IMR-90 (cell line): Measurements from ENCODE around the gene IARS2. TPM values are rescaled to one million over a fixed set of nuclear protein-coding genes. Genes with fewer than 3 reads are reported as not detected.

Source experiments
- ATAC-seq: fragments of 200-7000 bp; cut with Tn5 transposase; 2 replicates; pipeline ENCODE4 v1.9.1; 2020; ENCODE audit warnings: low read depth, mild to moderate bottlenecking, moderate library complexity
- BruUV-seq: library from RNA; stranded (reverse); fragments of 400-500 nt; replicated peaks from 2 replicates; lab custom pipeline; 2021; lab: Mats Ljungman, UMichigan
- CTCF ChIA-PET: fragments of 300-600 bp; formaldehyde crosslinking; extraction: SDS; loops from one replicate; lab custom pipeline; 2021; ENCODE audit warnings: antibody characterized with exemption; lab: Yijun Ruan, JAX
- POLR2A ChIA-PET: fragments of 300-600 bp; sonication (Branson Sonifier 250); formaldehyde crosslinking; loops from one replicate; lab custom pipeline; 2022; ENCODE audit warnings: antibody characterized with exemption; ENCODE audit not compliant: unreplicated experiment; lab: Charles Lee
- DNase-seq: peaks from one replicate; pipeline ENCODE4 v3.0.0; 2013
- H2AFZ ChIP-seq: replicated peaks from 2 replicates; pipeline ENCODE3; 2013; ENCODE audit warnings: low read length, mild to moderate bottlenecking; ENCODE audit not compliant: poor library complexity
- H2AK5ac ChIP-seq: 2 replicates; pipeline ENCODE4 v1.6.1; 2013; ENCODE audit warnings: low read depth, low read length, inconsistent platforms
- H2AK9ac ChIP-seq: replicated peaks from 2 replicates; pipeline ENCODE3; 2013; ENCODE audit warnings: mild to moderate bottlenecking, low read depth, low read length, moderate library complexity; ENCODE audit not compliant: poor library complexity
- H2BK120ac ChIP-seq: 2 replicates; pipeline ENCODE4 v1.6.1; 2013; ENCODE audit warnings: low read depth, low read length, inconsistent platforms
- H2BK15ac ChIP-seq: 3 replicates; pipeline ENCODE4 v1.6.1; 2013; ENCODE audit warnings: low read depth, low read length, inconsistent platforms
- H2BK20ac ChIP-seq: 2 replicates; pipeline ENCODE4 v1.6.1; 2013; ENCODE audit warnings: low read depth, mild to moderate bottlenecking, inconsistent platforms, low read length, moderate library complexity
- H2BK5ac ChIP-seq: 2 replicates; pipeline ENCODE4 v1.6.1; 2013; ENCODE audit warnings: mild to moderate bottlenecking, low read depth, low read length, inconsistent platforms; ENCODE audit not compliant: poor library complexity, severe bottlenecking
- H3K14ac ChIP-seq: replicated peaks from 2 replicates; pipeline ENCODE4 v1.6.1; 2013; ENCODE audit warnings: low read depth, low read length, inconsistent platforms
- H3K18ac ChIP-seq: 2 replicates; pipeline ENCODE4 v1.6.1; 2013; ENCODE audit warnings: low read depth, low read length, control low read depth
- H3K23ac ChIP-seq: 2 replicates; pipeline ENCODE4 v1.6.1; 2013; ENCODE audit warnings: low read depth, low read length, inconsistent platforms
- H3K27ac ChIP-seq: 2 replicates; pipeline ENCODE4 v1.5.1; 2013; ENCODE audit warnings: mild to moderate bottlenecking, control low read depth, low read length; ENCODE audit not compliant: insufficient read depth
- H3K27me3 ChIP-seq: 2 replicates; pipeline ENCODE4 v1.6.1; 2013; ENCODE audit warnings: low read length; ENCODE audit not compliant: control insufficient read depth, insufficient read depth
- H3K36me3 ChIP-seq: 2 replicates; pipeline ENCODE4 v1.6.1; 2013; ENCODE audit warnings: low read length, mixed read lengths; ENCODE audit not compliant: control insufficient read depth, insufficient read depth
- H3K4ac ChIP-seq: 2 replicates; pipeline ENCODE4 v1.6.1; 2013; ENCODE audit warnings: low read depth, low read length, inconsistent platforms
- H3K4me1 ChIP-seq: 2 replicates; pipeline ENCODE4 v1.6.1; 2013; ENCODE audit warnings: low read length, mixed read lengths; ENCODE audit not compliant: control insufficient read depth, insufficient read depth
- H3K4me2 ChIP-seq: 2 replicates; pipeline ENCODE4 v1.6.1; 2013; ENCODE audit warnings: low read depth, mild to moderate bottlenecking, control low read depth, low read length, moderate library complexity
- H3K4me3 ChIP-seq: 2 replicates; pipeline ENCODE4 v1.5.1; 2013; ENCODE audit warnings: low read depth, mild to moderate bottlenecking, control low read depth, low read length, moderate library complexity; ENCODE audit not compliant: insufficient read depth
- H3K56ac ChIP-seq: 2 replicates; pipeline ENCODE4 v1.6.1; 2013; ENCODE audit warnings: low read length, inconsistent platforms; ENCODE audit not compliant: insufficient read depth; ENCODE audit errors: extremely low read depth
- H3K79me1 ChIP-seq, 2 experiments: 2 replicates each; pipeline ENCODE4 v1.6.1; 2013; ENCODE audit warnings: low read length in 2 of 2, inconsistent platforms in 1 of 2, low read depth in 1 of 2
- H3K9ac ChIP-seq: 2 replicates; pipeline ENCODE4 v1.6.1; 2013; ENCODE audit warnings: low read depth, low read length, control low read depth
- H3K9me1 ChIP-seq: 2 replicates; pipeline ENCODE4 v1.6.1; 2013; ENCODE audit warnings: low read length, inconsistent platforms; ENCODE audit not compliant: insufficient read depth
- H3K9me3 ChIP-seq: 2 replicates; pipeline ENCODE4 v1.6.1; 2013; ENCODE audit warnings: low read length; ENCODE audit not compliant: control insufficient read depth, insufficient read depth
- H4K20me1 ChIP-seq: 2 replicates; pipeline ENCODE4 v1.6.1; 2013; ENCODE audit warnings: low read length, inconsistent platforms; ENCODE audit not compliant: insufficient read depth
- H4K5ac ChIP-seq: 2 replicates; pipeline ENCODE4 v1.6.1; 2013; ENCODE audit warnings: mild to moderate bottlenecking, low read depth, low read length, control low read depth
- H4K8ac ChIP-seq, 2 experiments: 2 replicates each; pipeline ENCODE4 v1.6.1; 2013; ENCODE audit warnings: low read depth in 2 of 2, low read length in 2 of 2, control low read depth in 1 of 2, inconsistent platforms in 1 of 2
- H4K91ac ChIP-seq: 2 replicates; pipeline ENCODE4 v1.6.1; 2013; ENCODE audit warnings: low read depth, low read length, inconsistent platforms; ENCODE audit not compliant: insufficient read depth
- CEBPB ChIP-seq: IDR thresholded peaks from 2 replicates; pipeline ENCODE4 v1.6.1; 2012; ENCODE audit warnings: low read depth, low read length, improper control_type of control experiment
- SMC3 ChIP-seq: fragments of 150-350 bp; IDR thresholded peaks from 2 replicates; pipeline ENCODE4 v1.6.1; 2016; ENCODE audit warnings: low read depth, mild to moderate bottlenecking, antibody characterized with exemption, low read length, moderate library complexity
- WGBS, 2 experiments: methylation state at CpG; one replicate each; pipeline versions ENCODE4 v1.1.5 to v1.1.7; 2013; ENCODE audit warnings: missing lambda C conversion rate in 2 of 2; ENCODE audit not compliant: insufficient read length in 1 of 2; ENCODE audit errors: extremely low coverage in 2 of 2; 5-methylcytosine and 5-hydroxymethylcytosine counted together
- dilution Hi-C: fragments of 300-500 bp; cut with HindIII; formaldehyde crosslinking; loops from one replicate; pipeline ENCODE4 v1.14.3; 2018; ENCODE audit warnings: low sequenced_read_pairs; ENCODE audit not compliant: unreplicated experiment
- in situ Hi-C: fragments of 300-500 bp; cut with MboI; formaldehyde crosslinking; loops from 3 replicates; pipeline ENCODE4 v1.14.3; 2019; ENCODE audit warnings: low sequenced_read_pairs, inconsistent platforms, mixed read lengths
- intact Hi-C: fragments of 100-400 bp; cut with micrococcal nuclease; formaldehyde crosslinking; loops from 2 replicates; pipeline ENCODE4 v1.10.0; 2022
- polyA plus RNA-seq, 3 experiments: library from polyadenylated mRNA; depleted of rRNA; stranded (reverse); fragments of >200 nt; gene quantifications; 2 replicates each; pipeline ENCODE4 v1.2.3, GENCODE V29; 2012; ENCODE audit warnings: low replicate concordance in 1 of 3
- total RNA-seq: library from RNA; depleted of rRNA; stranded (reverse); fragments of >200 nt; gene quantifications from 2 replicates; pipeline ENCODE4 v1.2.3, GENCODE V29; 2012

Gene IARS2
- total and polyA plus RNA-seq, 2 of the 4 experiments (the other 2 are of a cell fraction) = 34.8 to 77.4 TPM

DNA sequence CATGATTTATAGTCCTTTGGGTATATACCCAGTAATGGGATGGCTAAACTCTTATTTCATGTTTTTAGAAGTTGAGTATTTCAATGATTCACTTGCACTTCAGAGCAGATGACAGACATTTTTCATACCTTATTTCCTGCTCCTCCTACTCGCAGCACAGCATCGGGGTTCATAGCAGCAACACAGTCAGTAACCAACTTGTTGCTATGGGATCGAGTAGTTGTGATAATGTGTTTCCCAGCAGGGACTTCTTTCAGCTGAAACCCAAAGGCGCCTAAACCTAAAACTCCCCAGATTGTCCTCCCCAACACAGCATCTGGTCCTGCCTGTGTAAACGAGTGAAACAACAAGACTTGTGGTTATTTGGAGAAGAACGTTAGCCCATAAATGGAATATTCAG, 31.3 kb upstream of the IARS2 start:
- Histone ChIP-seq H2AK9ac (no peak overlapping the region), H4K91ac (no peak overlapping the region), H4K8ac (no peak overlapping the region), H2BK20ac (no peak overlapping the region), H3K36me3 (peaks cover 11% of the 10 kb centered on the region), H2AFZ (no peak overlapping the region), H2AK5ac (no peak overlapping the region), H3K4me3 (no peak overlapping the region), H3K9me1 (no peaks in the 10 kb centered on the region), H4K5ac (no peak overlapping the region), H2BK120ac (no peak overlapping the region), H3K27me3 (no peaks in the 10 kb centered on the region), H3K27ac (no peak overlapping the region), H3K18ac (no peak overlapping the region), H3K4ac (no peak overlapping the region), H2BK15ac (no peak overlapping the region), H3K4me1 (peaks cover 3% of the 10 kb centered on the region; the same call in 1 of the 2 replicates), H3K9ac (no peak overlapping the region), H3K56ac (no peak overlapping the region), H3K14ac (no peak overlapping the region), H3K79me1 (no peaks in the 10 kb centered on the region), H4K20me1 (no peaks in the 10 kb centered on the region), H3K23ac (no peak overlapping the region), H3K9me3 (no peaks in the 10 kb centered on the region), H3K4me2 (no peak overlapping the region), H2BK5ac (no peak overlapping the region)
- intact Hi-C loops = no loop called here
- dilution Hi-C loops = no loop called here
- no peak for TF ChIP-seq SMC3
- TF ChIP-seq CEBPB = no peak
- POLR2A ChIA-PET = no interaction called here
- ATAC-seq = no peak
- in situ Hi-C loops = no loop called here
- CTCF ChIA-PET = no interaction called here
- WGBS, 2 experiments = no CpG with 5 or more reads among the region's 6 CpGs
- DNase-seq = no peak
- no TSS peak for BruUV-seq
